H1 (cell line): ENCODE measurements around the gene SLC15A4. TPM values are rescaled to one million over a fixed set of nuclear protein-coding genes. Genes with fewer than 3 reads are reported as not detected.

Experiments
- CTCF ChIA-PET: fragments of 300-600 bp; sonication (Branson Sonifier 250); formaldehyde crosslinking; loops from one replicate; lab custom pipeline; 2021; ENCODE audit not compliant: partially characterized antibody; lab: Charles Lee
- POLR2A ChIA-PET: fragments of 300-600 bp; sonication (Branson Sonifier 250); formaldehyde crosslinking; loops from one replicate; lab custom pipeline; 2021; ENCODE audit warnings: inconsistent platforms; ENCODE audit not compliant: partially characterized antibody; lab: Charles Lee
- DNase-seq, 2 experiments: peaks; one replicate each; pipeline versions ENCODE4 v3.0.0 to v3.0.0-alpha.2; 2010 to 2022; ENCODE audit warnings: low spot score in 2 of 2, low read depth in 1 of 2, mixed read lengths in 1 of 2
- FAIRE-seq: peaks from 2 replicates; lab custom pipeline; 2011; peaks lifted over from hg19 to GRCh38; lab: Jason Lieb, UNC
- H2AFZ ChIP-seq: 2 replicates; pipeline ENCODE4 v1.8.1; 2012; ENCODE audit warnings: low read length, inconsistent platforms
- H2AK5ac ChIP-seq: 2 replicates; pipeline ENCODE4 v1.6.1; 2013; ENCODE audit warnings: low read depth, low read length
- H2BK120ac ChIP-seq: replicated peaks from 2 replicates; pipeline ENCODE3; 2013; ENCODE audit warnings: low read depth, low read length, inconsistent platforms
- H2BK12ac ChIP-seq: 2 replicates; pipeline ENCODE4 v1.6.1; 2013; ENCODE audit warnings: low read depth, low read length
- H2BK15ac ChIP-seq: 2 replicates; pipeline ENCODE4 v1.6.1; 2013; ENCODE audit warnings: low read length
- H2BK20ac ChIP-seq: 2 replicates; pipeline ENCODE4 v1.6.1; 2013; ENCODE audit warnings: low read length
- H2BK5ac ChIP-seq: 2 replicates; pipeline ENCODE4 v1.6.1; 2013; ENCODE audit warnings: low read depth, low read length
- H3K14ac ChIP-seq: 2 replicates; pipeline ENCODE4 v1.6.1; 2013; ENCODE audit warnings: inconsistent platforms; ENCODE audit not compliant: insufficient read length
- H3K18ac ChIP-seq: 2 replicates; pipeline ENCODE4 v1.6.1; 2013; ENCODE audit warnings: low read length; ENCODE audit errors: extremely low read depth
- H3K23ac ChIP-seq: 2 replicates; pipeline ENCODE4 v1.6.1; 2013; ENCODE audit warnings: inconsistent platforms; ENCODE audit not compliant: insufficient read length
- H3K23me2 ChIP-seq: 2 replicates; pipeline ENCODE4 v1.6.1; 2013; ENCODE audit warnings: low read depth, low read length
- H3K27ac ChIP-seq: 2 replicates; pipeline ENCODE4 v1.6.1; 2011; ENCODE audit warnings: low read depth, low read length, inconsistent platforms
- H3K27me3 ChIP-seq, 4 experiments: replicated peaks in 1 of 4; 1 replicate in 1 of 4; 2 replicates in 3 of 4; pipeline versions ENCODE4 v1.6.1 to v1.8.1; 2011 to 2013; ENCODE audit warnings: low read length in 3 of 4, mild to moderate bottlenecking in 3 of 4, inconsistent platforms in 2 of 4, mixed read lengths in 2 of 4, moderate library complexity in 1 of 4; ENCODE audit not compliant: control insufficient read depth in 3 of 4, insufficient read depth in 3 of 4; ENCODE audit errors: extremely low read depth in 1 of 4
- H3K36me3 ChIP-seq, 4 experiments: 2 replicates each; pipeline versions ENCODE4 v1.6.1 to v1.8.1; 2011 to 2013; ENCODE audit warnings: mild to moderate bottlenecking in 4 of 4, low read length in 3 of 4, moderate library complexity in 2 of 4, control low read depth in 1 of 4, inconsistent platforms in 1 of 4; ENCODE audit not compliant: insufficient read depth in 4 of 4, control insufficient read depth in 2 of 4
- H3K4ac ChIP-seq: replicated peaks from 2 replicates; pipeline ENCODE3; 2013; ENCODE audit warnings: low read length, low read depth, mixed read lengths, inconsistent platforms; ENCODE audit not compliant: insufficient read length
- H3K4me1 ChIP-seq, 4 experiments: replicated peaks in 1 of 4; 1 replicate in 1 of 4; 2 replicates in 3 of 4; pipeline versions ENCODE4 v1.6.1 to v1.8.1; 2011 to 2013; ENCODE audit warnings: low read length in 3 of 4, inconsistent platforms in 2 of 4, mixed read lengths in 1 of 4; ENCODE audit not compliant: insufficient read depth in 4 of 4, control insufficient read depth in 3 of 4
- H3K4me2 ChIP-seq, 2 experiments: 2 replicates each; pipeline versions ENCODE4 v1.6.1 to v1.8.1; 2011 to 2013; ENCODE audit warnings: low read depth in 2 of 2, low read length in 2 of 2, control low read depth in 1 of 2, inconsistent platforms in 1 of 2, mild to moderate bottlenecking in 1 of 2; ENCODE audit not compliant: insufficient read depth in 1 of 2
- H3K4me3 ChIP-seq, 4 experiments: fragments of 200-600, 300-600 bp in 1 of 4; sonication (generic), shearing (Covaris generic), sonication (Bioruptor Twin) in 1 of 4; 2 replicates each; pipeline versions ENCODE4 v1.5.1 to v1.8.1; 2011 to 2016; ENCODE audit warnings: low read length in 4 of 4, low read depth in 3 of 4, control low read depth in 2 of 4, inconsistent platforms in 2 of 4, mild to moderate bottlenecking in 2 of 4, mixed read lengths in 1 of 4, moderate library complexity in 1 of 4; ENCODE audit not compliant: insufficient read depth in 2 of 4; ENCODE audit errors: extremely low read depth in 1 of 4
- H3K56ac ChIP-seq: replicated peaks from 2 replicates; pipeline ENCODE3; 2013; ENCODE audit warnings: low read depth, mild to moderate bottlenecking, mixed read lengths, low read length, inconsistent platforms; ENCODE audit not compliant: insufficient read length
- H3K79me1 ChIP-seq: 2 replicates; pipeline ENCODE4 v1.6.1; 2013; ENCODE audit warnings: low read depth, low read length, control low read depth
- H3K79me2 ChIP-seq, 2 experiments: 2 replicates each; pipeline versions ENCODE4 v1.6.1 to v1.8.1; 2012 to 2013; ENCODE audit warnings: low read length in 2 of 2, mild to moderate bottlenecking in 2 of 2, inconsistent platforms in 1 of 2; ENCODE audit not compliant: insufficient read depth in 2 of 2, control insufficient read depth in 1 of 2
- H3K9ac ChIP-seq, 4 experiments: replicated peaks in 1 of 4; 1 replicate in 1 of 4; 2 replicates in 3 of 4; pipeline versions ENCODE4 v1.6.1 to v1.8.1; 2011 to 2013; ENCODE audit warnings: low read depth in 3 of 4, low read length in 3 of 4, control low read depth in 2 of 4, mild to moderate bottlenecking in 2 of 4, moderate library complexity in 2 of 4, inconsistent platforms in 1 of 4; ENCODE audit errors: extremely low read depth in 1 of 4
- H3K9me3 ChIP-seq, 2 experiments: 2 replicates each; pipeline versions ENCODE4 v1.6.1 to v1.8.1; 2012 to 2013; ENCODE audit warnings: mild to moderate bottlenecking in 2 of 2, moderate library complexity in 2 of 2, control low read depth in 1 of 2, inconsistent platforms in 1 of 2, low read depth in 1 of 2, low read length in 1 of 2, mixed read lengths in 1 of 2; ENCODE audit not compliant: insufficient read depth in 2 of 2
- H4K20me1 ChIP-seq, 2 experiments: replicated peaks in 1 of 2; 2 replicates each; pipeline versions ENCODE3 to v1.8.1; 2011 to 2013; ENCODE audit warnings: inconsistent platforms in 2 of 2, low read length in 2 of 2, mild to moderate bottlenecking in 1 of 2; ENCODE audit not compliant: insufficient read depth in 2 of 2, control insufficient read depth in 1 of 2
- H4K5ac ChIP-seq: 2 replicates; pipeline ENCODE4 v1.6.1; 2013; ENCODE audit warnings: low read length, low read depth, mixed read lengths, inconsistent platforms; ENCODE audit not compliant: insufficient read length
- H4K8ac ChIP-seq: 2 replicates; pipeline ENCODE4 v1.8.0; 2013; ENCODE audit warnings: mild to moderate bottlenecking, moderate library complexity, low read length, inconsistent platforms; ENCODE audit not compliant: insufficient read depth; ENCODE audit errors: extremely low read depth
- H4K91ac ChIP-seq: replicated peaks from 2 replicates; pipeline ENCODE3; 2013; ENCODE audit warnings: low read length, mixed read lengths, inconsistent platforms; ENCODE audit not compliant: insufficient read length
- ASH2L ChIP-seq: fragments of 200-600, 300-600 bp; sonication (generic); IDR thresholded peaks from one replicate; pipeline ENCODE4 v1.7.1; 2017; ENCODE audit warnings: low read length
- EZH2 ChIP-seq: fragments of 200-600 bp; sonication (generic); IDR thresholded peaks from 2 replicates; pipeline ENCODE4 v1.7.1; 2012; ENCODE audit warnings: low read depth, mild to moderate bottlenecking, moderate library complexity, low read length, inconsistent platforms; ENCODE audit not compliant: severe bottlenecking
- WGBS, 2 experiments: shearing (Covaris generic) in 1 of 2; methylation state at CpG; one replicate each; pipeline versions ENCODE4 v1.1.6 to v1.1.7; 2013 to 2015; ENCODE audit warnings: low lambda C conversion rate in 2 of 2, mixed read lengths in 2 of 2, inconsistent platforms in 1 of 2, low coverage in 1 of 2, missing lambda C conversion rate in 1 of 2; ENCODE audit not compliant: insufficient replicate concordance in 2 of 2, insufficient coverage in 1 of 2, insufficient read length in 1 of 2; ENCODE audit errors: extremely low coverage in 1 of 2, missing lambda C conversion rate in 1 of 2; 5-methylcytosine and 5-hydroxymethylcytosine counted together
- polyA plus RNA-seq, 7 experiments: library from polyadenylated mRNA; depleted of rRNA in 3 of 7; stranded (reverse) in 5 of 7; unstranded in 2 of 7; fragments of >200 nt in 5 of 7; fragments of 200-250 nt in 2 of 7; gene quantifications; 1 replicate in 5 of 7; 2 replicates in 1 of 7; 4 replicates in 1 of 7; pipeline versions ENCODE4 v1.2.1 to v1.2.3, GENCODE V29; 2011 to 2013; ENCODE audit warnings: missing spikeins in 2 of 7, mixed read lengths in 2 of 7
- total RNA-seq: library from RNA; stranded (reverse); fragmentation: NEBNext Ultra II Directional; extraction: Animal tissue kit (Norgen Biotek cat#: 25700); gene quantifications from 2 replicates; pipeline ENCODE4 v1.2.1, GENCODE V29; 2021

The SLC15A4 gene
- total and polyA plus RNA-seq, 2 of the 8 experiments (the other 6 are each of a cell fraction or from before 2014, with no cell fraction given): 22.7 to 26.6 TPM

- Histone ChIP-seq H3K27ac (no peak overlapping the region), H2BK120ac (no peak overlapping the region), H4K8ac (no peak overlapping the region), H3K9ac (no peak overlapping the region; a peak in 1 of 7 replicates), H3K56ac (no peak overlapping the region), H3K4me3 (peak overlapping the region in 2 of 4 experiments; percentile 2 to 41; a peak in 5 of 8 replicates), H3K14ac (no peak overlapping the region), H4K20me1 (no peaks in the 10 kb centered on the region), H3K36me3 (no peaks in the 10 kb centered on the region), H3K4me1 (peaks cover 0 to 3% (median 1%) of the 10 kb centered on the region in 4 experiments; a peak in 5 of 7 replicates), H2BK5ac (no peak overlapping the region), H3K18ac (no peak overlapping the region), H3K79me1 (no peaks in the 10 kb centered on the region), H4K5ac (no peak overlapping the region), H3K79me2 (no peaks in the 10 kb centered on the region), H3K4me2 (peak overlapping the region; percentile 34 to 38; a peak in 3 of 4 replicates), H3K9me3 (no peaks in the 10 kb centered on the region; a peak in 1 of 4 replicates), H3K23me2 (no peaks in the 10 kb centered on the region), H2AK5ac (no peak overlapping the region), H3K23ac (no peak overlapping the region), H2BK15ac (no peak overlapping the region), H2BK20ac (no peak overlapping the region), H2BK12ac (no peak overlapping the region), H3K4ac (no peak overlapping the region), H2AFZ (peak overlapping the region; percentile 65; the same call in 1 of the 2 replicates), H3K27me3 (peaks cover 0 to 4% (median 2%) of the 10 kb centered on the region in 4 experiments; a peak in 4 of 7 replicates), H4K91ac (no peak overlapping the region)
- DNase-seq (no peak), FAIRE-seq (no peak)
- 59% methylated on average over 9 of the region's 9 CpGs; no CpG with 5 or more reads in 1 of the 2 experiments for WGBS, 2 experiments
- POLR2A ChIA-PET: no interaction called here
- TF ChIP-seq EZH2 (no peak), ASH2L (peak; percentile 40)
- CTCF ChIA-PET: interaction anchor here (1.5 to 7.8 kb wide), 2 partner anchors 15 to 35 kb away, joined by 5 to 47 read pairs; no protein-coding TSS in a partner anchor
Observed at GRCh38 chr12:128767518-128767917, 56.2 kb downstream of the SLC15A4 start.
